DMS114 treated with DMSO at 0.1 percent for 48 hours (cell line): ENCODE results near the gene FOSB.
A peak's percentile ranks its signal among the peaks of the same experiment; 100 is the strongest.
"Not testable (repeated sequence)": the region's sequence is repeated elsewhere in the genome, so short reads cannot be mapped to it uniquely, and the experiment has no call there.

Experiments
- DNase-seq: peaks from one replicate; lab custom pipeline; 2025; ENCODE audit not compliant: unreplicated experiment; lab: John Stamatoyannopoulos, UW

Gene FOSB

DNA sequence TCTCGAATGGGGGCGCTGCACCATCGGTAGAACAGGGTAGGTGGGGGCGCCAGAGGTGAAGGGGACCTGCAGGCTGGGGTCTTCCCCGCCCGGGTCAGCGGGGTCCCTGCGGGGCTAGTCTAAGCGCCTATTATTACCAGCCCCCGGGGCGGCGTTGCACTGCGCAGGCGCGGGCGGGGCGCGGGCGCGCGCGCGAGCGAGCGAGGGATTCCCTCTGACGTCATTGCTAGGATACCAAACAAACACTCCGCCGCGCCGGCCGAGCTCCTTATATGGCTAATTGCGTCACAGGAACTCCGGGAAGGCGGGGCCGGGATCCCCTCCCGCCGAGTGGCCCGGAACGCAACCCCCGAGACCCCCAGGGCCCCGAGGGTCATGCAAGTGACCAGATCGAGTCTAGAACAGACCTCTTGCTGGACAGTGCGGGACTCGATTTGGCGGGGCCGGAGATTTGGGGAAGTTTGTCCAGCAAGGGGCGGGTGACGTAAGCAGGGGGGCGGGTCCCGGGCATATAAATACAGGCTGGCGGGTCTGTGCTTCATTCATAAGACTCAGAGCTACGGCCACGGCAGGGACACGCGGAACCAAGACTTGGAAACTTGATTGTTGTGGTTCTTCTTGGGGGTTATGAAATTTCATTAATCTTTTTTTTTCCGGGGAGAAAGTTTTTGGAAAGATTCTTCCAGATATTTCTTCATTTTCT, at the start of gene FOSB:
Gene FOSB, plus strand, starts transcription at position 541 of the 703 bp plus-strand sequence. CDS start 591 bp downstream, outside the sequence.
- DNase-seq: peak; percentile 52

GRCh38 chr19:45418802-45419201, 49.0 kb upstream of the FOSB start:
- DNase-seq: no peak

DNA sequence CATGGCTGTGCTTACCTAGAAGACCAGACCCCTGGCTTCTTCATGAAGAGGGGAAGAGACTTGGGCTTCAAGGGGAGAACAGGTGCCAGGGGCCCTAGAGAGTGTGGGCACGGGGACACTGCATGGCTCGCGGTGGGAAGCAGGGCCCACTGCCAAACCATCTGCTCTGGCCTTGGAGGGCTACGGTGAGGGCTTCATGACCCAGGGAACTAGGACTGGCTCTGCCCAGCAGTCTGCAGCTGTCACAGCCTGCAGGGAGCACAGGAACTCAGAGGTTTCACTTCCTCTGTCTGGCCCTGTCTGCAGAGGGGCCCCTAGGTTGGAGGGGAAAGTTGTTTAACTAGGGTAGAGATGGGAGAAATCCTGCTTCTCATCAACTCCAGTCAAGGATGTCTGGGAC, 48.4 kb upstream of the FOSB start:
- no peak for DNase-seq

DNA sequence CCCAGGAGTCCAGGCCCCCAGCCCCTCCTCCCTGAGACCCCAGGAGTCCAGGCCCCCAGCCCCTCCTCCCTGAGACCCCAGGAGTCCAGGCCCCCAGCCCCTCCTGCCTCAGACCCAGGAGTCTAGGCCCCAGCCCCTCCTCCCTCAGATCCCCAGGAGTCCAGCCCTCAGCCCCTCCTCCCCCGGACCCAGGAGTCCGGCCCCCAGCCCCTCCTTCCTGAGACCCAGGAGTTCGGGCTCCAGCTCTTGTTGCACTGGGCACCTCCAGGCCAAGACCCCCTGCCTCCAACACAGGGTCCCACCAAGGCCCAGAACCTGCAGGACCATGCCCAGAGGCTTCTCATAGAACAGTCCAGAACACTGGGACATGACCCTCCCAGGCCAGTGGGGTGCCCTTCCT, 47.9 kb upstream of the FOSB start:
- no peak for DNase-seq

GRCh38 chr19:45420356-45420755, 47.4 kb upstream of the FOSB start:
- DNase-seq: no peak

- no peak for DNase-seq
Observed at GRCh38 chr19:45420871-45421270, 46.9 kb upstream of the FOSB start.

DNA sequence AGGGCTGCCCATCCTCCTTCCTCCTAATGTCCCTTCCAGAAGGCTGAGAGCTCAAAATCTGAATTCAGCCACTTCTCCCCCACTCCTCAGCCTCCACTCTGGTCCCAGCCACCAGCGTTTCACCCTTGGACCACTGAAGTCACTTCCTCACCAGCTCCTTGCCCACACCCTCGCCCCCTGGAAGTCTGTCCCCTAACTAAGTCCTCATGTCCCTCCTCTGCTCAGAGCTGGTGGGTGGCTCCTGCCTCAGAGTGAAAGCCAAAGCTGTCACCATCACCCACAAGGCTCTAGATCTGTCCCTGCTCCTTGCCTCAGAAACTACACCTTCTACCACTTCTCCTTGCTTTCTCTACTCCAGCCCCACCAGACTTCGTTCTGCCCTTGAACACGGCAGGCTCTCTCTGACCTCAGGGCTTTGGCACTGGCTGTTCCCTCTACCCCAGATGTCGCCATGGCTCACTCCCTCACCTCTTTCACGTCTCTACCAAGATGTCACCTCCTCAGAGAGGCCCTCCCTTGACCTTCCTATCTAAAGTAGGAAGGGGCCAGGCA, 45.8 kb upstream of the FOSB start:
- no peak for DNase-seq

DNA sequence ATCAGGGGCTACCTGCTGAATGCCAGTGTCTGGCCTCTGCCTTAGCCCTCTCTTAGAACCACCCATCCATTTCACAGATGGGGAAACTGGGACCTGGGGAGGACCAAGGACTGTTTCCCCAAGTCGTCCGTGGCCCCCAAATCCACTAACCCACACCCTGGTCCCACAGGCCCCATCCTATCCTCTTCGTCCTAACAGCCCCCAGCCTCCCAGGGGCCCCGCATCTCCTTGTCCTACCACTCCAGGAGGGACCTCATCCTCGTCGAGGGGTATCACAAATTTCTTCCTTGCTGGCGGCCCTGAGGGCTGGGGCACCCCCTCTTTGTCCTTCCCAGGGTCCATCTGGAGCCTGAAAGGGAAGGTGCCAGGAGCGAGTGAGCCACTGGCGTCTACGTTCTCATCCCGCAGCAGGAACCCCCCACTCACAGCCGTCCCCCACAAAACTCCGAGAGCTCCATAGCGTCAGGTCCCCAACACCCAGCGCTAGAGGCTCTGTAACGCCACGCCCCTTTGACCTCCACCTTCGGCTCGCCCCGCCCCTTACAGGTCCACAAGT, 44.7 kb upstream of the FOSB start:
- DNase-seq: no peak

GRCh38 chr19:45423589-45424190, 44.1 kb upstream of the FOSB start, which contains the start of gene ERCC1:
Gene ERCC1, minus strand, starts transcription at chr19:45423917. Its CDS starts 543 bp downstream, at chr19:45423374.
- DNase-seq: peak; percentile 79

- DNase-seq: no peak
Observed at GRCh38 chr19:45424191-45425058, 43.4 kb upstream of the FOSB start.

DNA sequence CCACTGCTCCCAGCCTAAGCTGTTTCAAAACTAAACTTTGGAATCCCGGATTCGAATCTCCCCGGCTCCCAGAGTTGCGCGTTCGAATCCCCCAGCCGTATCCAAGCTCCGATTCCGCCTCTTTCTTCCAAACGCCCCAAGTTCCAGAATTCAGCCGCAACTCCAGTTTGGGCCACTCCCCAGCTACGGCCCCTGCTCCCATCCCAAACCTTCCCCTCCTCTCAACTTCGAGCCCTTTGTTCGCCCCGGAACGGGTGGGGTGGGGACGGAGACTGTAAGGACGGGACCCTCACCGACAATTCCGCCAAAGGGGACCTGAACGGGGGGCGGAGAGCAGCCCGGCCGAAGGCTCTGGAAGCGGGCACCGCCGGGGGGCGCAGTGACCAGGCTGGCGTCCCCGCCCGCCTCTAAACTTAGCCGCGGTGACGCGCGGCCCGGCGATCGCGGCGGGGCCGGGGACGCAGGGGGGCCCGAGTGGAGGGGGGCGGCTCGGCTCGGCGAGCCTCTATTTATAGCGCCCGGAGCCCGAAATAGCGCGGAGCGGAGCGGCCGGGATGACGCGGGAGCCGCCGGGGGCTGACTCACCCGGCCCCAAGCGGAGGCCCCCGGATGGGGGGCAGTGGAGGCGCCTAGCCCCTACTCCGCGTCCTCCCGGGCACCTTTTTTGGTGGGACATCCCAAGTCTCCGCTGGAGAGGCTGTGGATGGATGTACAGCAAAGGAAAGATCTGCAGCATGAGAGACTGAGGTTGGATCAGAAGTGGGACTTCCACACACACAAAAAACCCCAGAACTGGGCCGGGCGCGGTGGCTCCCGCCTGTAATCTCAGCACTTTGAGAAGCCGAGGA, 39.2 kb upstream of the FOSB start:
- DNase-seq: no peak

- not testable (repeated sequence) for DNase-seq
Observed at GRCh38 chr19:45429896-45430295, 37.9 kb upstream of the FOSB start.

- not testable (repeated sequence) for DNase-seq
Observed at GRCh38 chr19:45431008-45431407, 36.8 kb upstream of the FOSB start.

DNA sequence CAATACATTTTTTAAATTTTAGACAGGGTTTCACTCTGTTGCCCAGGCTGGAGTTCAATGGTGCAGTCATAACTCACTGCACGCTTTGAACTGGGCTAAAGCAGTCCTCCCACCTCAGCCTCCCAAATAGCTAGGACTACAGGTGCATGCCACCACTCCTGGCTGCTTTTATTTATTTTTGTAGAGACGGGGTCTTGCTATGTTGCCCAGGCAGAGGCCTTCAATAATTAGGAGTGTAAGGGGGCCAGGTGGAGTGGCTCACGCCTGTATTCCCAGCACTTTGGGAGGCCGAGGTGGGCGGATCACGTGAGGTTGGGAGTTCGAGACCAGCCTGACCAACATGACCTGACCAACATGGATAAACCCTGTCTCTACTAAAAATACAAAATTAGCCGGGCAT, 35.3 kb upstream of the FOSB start:
- DNase-seq: not testable (repeated sequence)

- no peak for DNase-seq
Observed at GRCh38 chr19:45437328-45437727, 30.5 kb upstream of the FOSB start.

DNA sequence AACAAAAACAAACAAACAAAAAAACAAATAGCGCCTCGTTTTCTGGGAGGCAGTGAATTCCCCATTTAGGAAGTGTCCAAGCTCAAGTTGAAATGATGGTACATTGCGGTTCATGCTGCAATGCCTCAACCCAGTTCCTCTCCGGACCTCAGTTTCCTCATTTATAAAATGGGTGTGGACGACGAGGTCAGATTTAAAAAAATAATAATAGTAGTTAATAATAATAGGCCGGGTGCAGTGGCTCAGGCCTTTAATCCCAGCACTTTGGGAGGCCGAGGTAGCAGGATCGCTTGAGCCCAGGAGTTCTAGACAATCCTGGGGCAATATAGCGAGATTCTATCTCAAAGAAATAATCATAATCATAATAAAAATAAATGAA, 28.6 kb upstream of the FOSB start:
- no peak for DNase-seq

DNA sequence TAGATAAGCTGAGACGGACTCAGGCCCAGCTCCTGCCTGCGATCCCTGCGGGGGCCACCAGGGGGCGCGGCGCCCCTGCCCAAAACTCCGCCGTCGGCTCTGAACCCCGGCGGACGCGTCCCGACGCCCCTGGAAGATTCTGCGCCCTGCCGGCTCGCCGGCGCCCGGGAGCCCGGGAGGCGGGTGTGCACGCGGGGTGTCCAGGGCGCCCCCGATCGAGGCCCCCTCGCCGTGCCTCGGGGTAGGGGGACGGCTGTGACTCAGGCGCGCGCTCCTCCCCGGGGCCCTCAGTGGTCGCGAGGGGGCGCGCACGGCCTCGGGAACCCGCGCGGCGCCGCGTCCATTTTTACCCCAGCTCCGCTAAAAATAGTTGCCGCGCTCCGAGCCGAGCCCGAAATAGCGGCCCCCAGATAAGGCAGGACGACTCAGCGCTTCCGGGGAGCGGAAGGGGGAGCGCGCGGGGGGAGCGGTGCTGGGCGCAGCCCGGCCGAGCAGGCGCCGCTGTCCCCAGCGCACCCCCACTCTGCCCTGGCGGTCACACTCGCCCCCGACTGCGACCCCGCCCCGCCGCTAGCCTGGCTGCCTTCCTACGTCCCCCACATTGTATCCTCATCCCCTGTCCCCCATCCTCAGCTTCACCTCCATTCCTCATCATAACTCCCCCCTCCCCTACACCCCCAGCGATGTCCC, 28.1 kb upstream of the FOSB start:
- DNase-seq: peak; percentile 40

- no peak for DNase-seq
Observed at GRCh38 chr19:45440259-45440638, 27.5 kb upstream of the FOSB start.

- DNase-seq: no peak
Observed at GRCh38 chr19:45440873-45441654, 26.7 kb upstream of the FOSB start.
